Endothelial cell of umbilical vein (primary cell): ENCODE measurements around the gene B4GALT6. TPM values are rescaled to one million over a fixed set of nuclear protein-coding genes. Genes with fewer than 3 reads are reported as not detected.

Experiments used
- BruUV-seq: library from RNA; stranded (reverse); fragments of 400-500 nt; replicated peaks from 2 replicates; lab custom pipeline; 2021; lab: Mats Ljungman, UMichigan
- CTCF ChIA-PET: fragments of 300-600, 350-600 bp; sonication (Branson Sonifier 250); formaldehyde crosslinking; loops from one replicate; lab custom pipeline; 2021; ENCODE audit warnings: antibody characterized with exemption, inconsistent platforms; lab: Charles Lee
- POLR2A ChIA-PET: fragments of 300-600, 350-600 bp; sonication (Branson Sonifier 250); formaldehyde crosslinking; loops from one replicate; lab custom pipeline; 2021; ENCODE audit warnings: antibody characterized with exemption, inconsistent platforms; lab: Charles Lee
- DNase-seq: peaks from one replicate; pipeline ENCODE4 v3.0.0-alpha.2; 2011; ENCODE audit warnings: low read depth, low spot score
- FAIRE-seq: peaks from 2 replicates; lab custom pipeline; 2011; peaks lifted over from hg19 to GRCh38; lab: Jason Lieb, UNC
- H2AFZ ChIP-seq: 2 replicates; pipeline ENCODE4 v1.6.0; 2012; ENCODE audit warnings: low read depth, low read length, control low read depth, inconsistent platforms
- H3K27ac ChIP-seq: 2 replicates; pipeline ENCODE4 v1.5.1; 2011; ENCODE audit warnings: low read depth, mild to moderate bottlenecking, control low read depth, low read length, moderate library complexity; ENCODE audit not compliant: insufficient read depth
- H3K27me3 ChIP-seq, 2 experiments: 2 replicates each; pipeline versions ENCODE4 v1.6.0 to v1.6.1; 2011; ENCODE audit warnings: low read length in 2 of 2, mixed read lengths in 1 of 2; ENCODE audit not compliant: control insufficient read depth in 2 of 2, insufficient read depth in 2 of 2
- H3K36me3 ChIP-seq, 2 experiments: 2 replicates in 1 of 2; 3 replicates in 1 of 2; pipeline ENCODE4 v1.5.1; 2011; ENCODE audit warnings: low read length in 2 of 2, mild to moderate bottlenecking in 1 of 2, moderate library complexity in 1 of 2; ENCODE audit not compliant: control insufficient read depth in 2 of 2, insufficient read depth in 2 of 2; ENCODE audit errors: extremely low read depth in 1 of 2
- H3K4me1 ChIP-seq: 3 replicates; pipeline ENCODE4 v1.5.1; 2011; ENCODE audit warnings: mild to moderate bottlenecking, low read length; ENCODE audit not compliant: control insufficient read depth, insufficient read depth; ENCODE audit errors: extremely low read depth
- H3K4me2 ChIP-seq: 2 replicates; pipeline ENCODE4 v1.6.1; 2011; ENCODE audit warnings: low read length, control low read depth, mixed read lengths; ENCODE audit not compliant: insufficient read depth
- H3K4me3 ChIP-seq, 3 experiments: fragments of 200-600 bp in 1 of 3; sonication (generic), shearing (Covaris generic) in 1 of 3; replicated peaks in 1 of 3; 2 replicates each; pipeline ENCODE4 v1.5.1; 2011 to 2016; ENCODE audit warnings: control low read depth in 3 of 3, low read length in 3 of 3, mild to moderate bottlenecking in 2 of 3, inconsistent platforms in 1 of 3, low read depth in 1 of 3, moderate library complexity in 1 of 3; ENCODE audit not compliant: insufficient read depth in 1 of 3
- H3K79me2 ChIP-seq: 2 replicates; pipeline ENCODE4 v1.6.0; 2012; ENCODE audit warnings: low read length, inconsistent platforms; ENCODE audit not compliant: control insufficient read depth, insufficient read depth
- H3K9ac ChIP-seq: replicated peaks from 2 replicates; pipeline ENCODE3; 2011; ENCODE audit warnings: low read length, control low read depth; ENCODE audit not compliant: insufficient read depth; ENCODE audit errors: extremely low read depth
- H3K9me1 ChIP-seq: replicated peaks from 3 replicates; pipeline ENCODE4 v1.6.0; 2011; ENCODE audit warnings: mild to moderate bottlenecking, low read length; ENCODE audit not compliant: control insufficient read depth, insufficient read depth; ENCODE audit errors: extremely low read depth
- H3K9me3 ChIP-seq: replicated peaks from 2 replicates; pipeline ENCODE4 v1.5.1; 2012; ENCODE audit warnings: low read length, inconsistent platforms; ENCODE audit not compliant: control insufficient read depth, insufficient read depth
- H4K20me1 ChIP-seq: replicated peaks from 2 replicates; pipeline ENCODE3; 2011; ENCODE audit warnings: mild to moderate bottlenecking, low read length; ENCODE audit not compliant: control insufficient read depth, insufficient read depth; ENCODE audit errors: extremely low read depth
- CTCF ChIP-seq, 2 donors: IDR thresholded peaks; 1 replicate in 1 of 2; 2 replicates in 1 of 2; pipeline ENCODE4 v1.5.1; 2011; ENCODE audit warnings: low read length in 2 of 2, mild to moderate bottlenecking in 2 of 2, moderate library complexity in 2 of 2, control low read depth in 1 of 2, inconsistent platforms in 1 of 2, low read depth in 1 of 2; ENCODE audit not compliant: insufficient read depth in 1 of 2; ENCODE audit errors: extremely low read depth in 1 of 2
- EZH2 ChIP-seq: IDR thresholded peaks from 2 replicates; pipeline ENCODE4 v1.6.1; 2012; ENCODE audit warnings: borderline replicate concordance, low read depth, mild to moderate bottlenecking, moderate library complexity, low read length, inconsistent platforms; ENCODE audit not compliant: severe bottlenecking
- FOS ChIP-seq: IDR thresholded peaks from 2 replicates; pipeline ENCODE4 v1.6.1; 2011; ENCODE audit warnings: mild to moderate bottlenecking, low read length, moderate library complexity, borderline replicate concordance; ENCODE audit not compliant: insufficient read depth
- GATA2 ChIP-seq: IDR thresholded peaks from 2 replicates; pipeline ENCODE4 v1.7.0; 2011; ENCODE audit warnings: low read depth, mild to moderate bottlenecking, moderate library complexity, mixed read lengths, low read length; ENCODE audit not compliant: insufficient read length, insufficient read depth
- MAX ChIP-seq: IDR thresholded peaks from 2 replicates; pipeline ENCODE4 v1.6.1; 2011; ENCODE audit not compliant: insufficient read depth, insufficient read length
- MYC ChIP-seq: IDR thresholded peaks from one replicate; pipeline ENCODE4 v1.6.1; 2011; ENCODE audit warnings: mild to moderate bottlenecking, low read depth, low read length
- POLR2A ChIP-seq: IDR thresholded peaks from 2 replicates; pipeline ENCODE4 v1.6.1; 2012; ENCODE audit warnings: low read depth, mild to moderate bottlenecking, control low read depth, low read length
- POLR2AphosphoS5 ChIP-seq: IDR thresholded peaks from 2 replicates; pipeline ENCODE4 v1.6.1; 2012; ENCODE audit warnings: low read depth, mild to moderate bottlenecking, control low read depth, low read length, moderate library complexity; ENCODE audit not compliant: insufficient read depth
- dilution Hi-C: fragments of 300-500 bp; cut with MboI; formaldehyde crosslinking; loops from one replicate; pipeline ENCODE4 v1.15.0; 2019; ENCODE audit warnings: low sequenced_read_pairs; ENCODE audit not compliant: extremely low pct_ligation_motif_present
- intact Hi-C: fragments of 100-400 bp; cut with micrococcal nuclease; formaldehyde crosslinking; loops from one replicate; pipeline ENCODE4 v1.10.0; 2022
- polyA plus RNA-seq, 4 experiments: library from polyadenylated mRNA; depleted of rRNA in 3 of 4; stranded (reverse) in 3 of 4; unstranded in 1 of 4; fragments of >200 nt; gene quantifications; 2 replicates each; pipeline versions ENCODE4 v1.2.1 to v1.2.3, GENCODE V29; 2011 to 2012; ENCODE audit warnings: missing spikeins in 1 of 4
- total RNA-seq: library from RNA; stranded (reverse); gene quantifications from 2 replicates; pipeline ENCODE4 v1.2.3, GENCODE V29; 2021

Gene B4GALT6
- total and polyA plus RNA-seq, 2 donors (not counting 3 experiments of a cell fraction or from before 2014, with no cell fraction given), result 3.9 to 24.2 TPM

GRCh38 chr18:31686986-31687928 lies 2.9 kb upstream of the B4GALT6 start:
- Histone ChIP-seq H3K79me2 (peaks cover 6% of the 10 kb centered on the region), H3K9me1 (no peaks in the 10 kb centered on the region), H3K36me3 (no peaks in the 10 kb centered on the region), H4K20me1 (no peaks in the 10 kb centered on the region), H3K4me3 (no peak overlapping the region), H3K4me1 (peaks cover 19% of the 10 kb centered on the region), H3K27me3 (peaks cover 0 to 6% of the 10 kb centered on the region in 2 experiments), H2AFZ (no peak overlapping the region), H3K9ac (no peak overlapping the region), H3K4me2 (no peak overlapping the region), H3K27ac (no peak overlapping the region), H3K9me3 (no peaks in the 10 kb centered on the region)
- DNase-seq (no peak), FAIRE-seq (no peak)
- BruUV-seq, result no TSS peak
- CTCF ChIA-PET, result interaction anchor here (0.8 to 1.2 kb wide), 2 partner anchors 33 to 74 kb away, joined by 3 to 4 read pairs; no protein-coding TSS in a partner anchor
- TF ChIP-seq GATA2 (no peak), POLR2A (no peak), MAX (no peak), CTCF (IDR thresholded peaks at IDR 0.05; ENCODE audit: extremely low read depth in 1 of 2, insufficient read depth in 1 of 2, low read depth in 1 of 2, low read length in 2 of 2) (no peak), EZH2 (no peak), MYC (no peak), FOS (no peak), POLR2AphosphoS5 (no peak)
- dilution Hi-C loops (no loop called here), intact Hi-C loops (loop anchor here (5.0 kb wide), 1 partner anchor 75 kb away; no protein-coding TSS in a partner anchor)
- POLR2A ChIA-PET, result no interaction called here
